ENCODE results near the gene PDE4C.

PDE4C gene

DNA sequence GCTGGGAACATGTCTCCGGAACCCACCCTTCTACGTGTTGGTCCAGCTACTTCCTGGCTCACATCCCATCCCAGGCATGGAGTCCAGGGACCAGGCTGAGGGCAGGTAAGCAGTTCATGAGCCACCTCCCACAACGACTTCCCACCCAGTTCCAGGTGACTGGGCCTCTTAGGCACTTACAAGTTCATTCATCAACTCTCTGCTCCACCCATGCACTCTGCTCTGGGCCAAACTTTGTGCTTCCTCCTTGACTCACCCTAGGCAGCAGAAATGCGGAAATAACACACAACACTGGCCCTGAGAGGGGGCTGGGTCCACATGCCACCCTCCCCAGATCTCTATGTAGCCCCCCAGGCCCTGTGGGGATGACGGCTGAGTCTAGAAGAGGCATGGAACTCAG, 27.5 kb upstream of the PDE4C start:
- no peak for DNase-seq

- DNase-seq = no peak
Observed at GRCh38 chr19:18253130-18253529, 26.9 kb upstream of the PDE4C start.

DNA sequence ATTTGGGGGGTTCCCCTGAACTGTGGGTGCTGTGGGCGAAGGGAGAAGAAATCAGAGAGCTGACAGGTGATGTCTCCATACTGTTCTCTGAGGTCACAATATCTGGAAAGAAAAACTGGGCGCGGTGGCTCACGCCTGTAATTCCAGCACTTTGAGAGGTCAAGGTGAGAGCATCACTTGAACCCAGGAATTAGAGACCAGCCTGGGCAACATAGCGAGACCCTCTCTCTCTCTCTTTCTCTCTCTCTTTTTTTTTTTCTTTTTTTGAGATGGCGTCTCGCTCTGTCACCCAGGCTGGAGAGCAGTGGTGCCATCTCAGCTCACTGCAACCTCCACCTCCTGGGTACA, 26.1 kb upstream of the PDE4C start:
- DNase-seq = no peak

GRCh38 chr19:18251587-18252369, 25.5 kb upstream of the PDE4C start:
- DNase-seq = peak; percentile 33 to 43

DNA sequence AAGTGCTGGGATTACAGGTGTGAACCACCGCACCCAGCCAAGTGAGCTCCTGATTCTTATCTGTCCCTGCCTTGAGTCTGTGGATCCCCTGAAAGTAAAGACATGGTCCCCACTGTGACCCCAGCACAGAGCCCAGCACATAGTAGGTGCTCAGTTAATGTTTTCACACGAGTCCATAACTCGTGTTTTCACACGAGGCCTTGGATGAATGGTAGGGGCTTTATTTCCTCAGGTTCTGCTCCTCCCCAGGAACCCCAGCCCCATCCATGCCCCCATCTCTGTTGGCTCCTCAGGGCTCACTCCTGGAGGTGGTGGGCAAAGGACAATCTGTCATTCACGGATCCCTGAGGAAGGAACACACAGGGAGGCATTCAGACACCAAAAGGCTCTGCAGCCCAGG, 23.6 kb upstream of the PDE4C start:
- no peak for DNase-seq

DNA sequence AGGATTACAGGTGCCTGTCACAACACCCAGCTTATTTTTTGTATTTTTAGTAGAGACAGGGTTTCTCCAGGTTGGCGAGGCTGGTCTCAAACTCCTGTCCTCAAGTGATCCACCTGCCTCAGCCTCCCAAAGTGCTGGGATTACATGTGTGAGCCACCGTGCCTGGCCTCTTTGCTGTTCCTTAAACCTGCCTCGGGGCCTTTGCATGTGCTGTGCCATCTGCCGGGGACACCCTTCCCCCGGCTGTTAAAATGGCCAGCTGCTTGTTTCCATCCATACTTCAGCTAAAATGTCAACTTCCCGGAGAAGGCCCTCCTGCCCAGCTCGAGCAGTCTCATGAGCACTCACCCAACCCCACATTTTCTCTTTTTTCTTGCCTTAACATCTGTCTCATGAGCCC, 19.1 kb upstream of the PDE4C start:
- DNase-seq = no peak

DNA sequence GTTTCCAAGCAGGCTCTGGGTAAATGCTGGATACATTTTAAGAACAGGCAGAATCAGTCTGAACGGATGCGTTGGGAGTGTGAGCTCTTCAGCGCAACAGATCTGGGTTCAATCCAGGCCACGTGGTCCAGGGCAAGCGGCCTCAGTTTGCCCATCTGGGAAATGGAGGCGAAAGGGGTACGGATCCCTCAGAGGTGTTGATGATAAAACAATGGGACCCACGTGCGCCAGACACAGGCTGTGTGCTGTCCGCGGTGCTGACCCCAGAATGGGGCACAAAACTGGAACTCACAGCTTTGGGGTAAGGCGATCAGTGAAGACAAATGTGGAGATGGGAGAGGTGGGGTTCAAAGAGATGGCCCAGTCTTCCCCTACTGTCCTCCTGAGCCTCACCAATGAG, 13.1 kb upstream of the PDE4C start:
- DNase-seq = no peak

- no peak for DNase-seq
Observed at GRCh38 chr19:18234194-18234593, 8.0 kb upstream of the PDE4C start.

GRCh38 chr19:18233224-18233825, 7.1 kb upstream of the PDE4C start:
- no peak for DNase-seq

DNA sequence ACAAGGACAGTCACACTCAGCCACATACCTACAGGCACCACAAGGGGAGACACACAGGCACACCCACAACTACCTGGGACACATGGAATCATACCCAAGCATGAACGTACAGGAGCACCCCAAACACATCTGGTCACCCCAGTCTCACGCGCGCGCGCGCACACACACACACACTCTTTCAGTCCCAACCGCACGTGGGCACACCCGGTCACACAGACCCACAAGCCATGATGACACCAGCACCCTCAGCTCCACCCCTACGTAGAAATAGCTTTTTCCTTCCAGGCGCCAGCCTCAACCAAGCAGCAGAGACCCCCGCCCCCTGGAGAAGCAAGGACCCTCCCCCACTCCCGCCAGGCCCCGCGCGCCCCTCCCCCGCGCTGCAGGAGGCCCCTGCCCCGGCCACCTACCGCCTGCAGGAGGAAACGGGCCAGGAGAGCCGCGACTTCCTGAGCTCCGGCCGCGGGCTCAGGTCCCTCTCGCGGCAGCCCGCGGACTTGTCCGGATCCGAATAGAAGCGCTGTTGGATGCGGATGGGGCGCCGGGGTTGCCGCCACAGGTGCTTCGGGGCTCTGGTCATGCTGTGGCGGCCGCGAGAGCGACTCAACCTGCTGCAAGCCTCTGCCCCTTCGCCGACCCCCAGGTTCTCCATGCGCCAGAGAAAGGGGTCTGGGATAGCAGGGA, 6.4 kb upstream of the PDE4C start:
- peak; percentile 55 for DNase-seq

DNA sequence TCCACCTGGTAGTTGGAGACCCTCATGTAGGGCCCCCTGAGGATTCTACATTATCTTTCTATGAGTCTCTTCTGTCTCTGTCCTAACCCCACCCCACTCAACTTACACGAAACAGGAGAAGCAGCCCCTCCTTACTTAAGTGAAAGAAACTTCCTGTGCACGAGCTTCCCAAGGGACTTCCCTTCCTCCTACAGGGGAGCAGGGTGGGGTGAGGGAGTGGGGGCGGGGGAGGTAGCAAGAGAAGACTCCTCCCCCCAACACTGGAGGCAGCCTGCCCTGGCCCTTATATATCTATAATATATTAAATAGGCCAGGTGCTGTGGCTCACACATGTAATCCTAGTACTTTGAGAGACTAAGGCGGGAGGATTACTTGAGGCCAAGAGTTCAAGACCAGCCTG, 5.5 kb upstream of the PDE4C start:
- DNase-seq = no peak

GRCh38 chr19:18230941-18231734, 4.9 kb upstream of the PDE4C start:
- DNase-seq = no peak

- no peak for DNase-seq
Observed at GRCh38 chr19:18229915-18230314, 3.7 kb upstream of the PDE4C start.

- no peak for DNase-seq
Observed at GRCh38 chr19:18229474-18229873, 3.2 kb upstream of the PDE4C start.

DNA sequence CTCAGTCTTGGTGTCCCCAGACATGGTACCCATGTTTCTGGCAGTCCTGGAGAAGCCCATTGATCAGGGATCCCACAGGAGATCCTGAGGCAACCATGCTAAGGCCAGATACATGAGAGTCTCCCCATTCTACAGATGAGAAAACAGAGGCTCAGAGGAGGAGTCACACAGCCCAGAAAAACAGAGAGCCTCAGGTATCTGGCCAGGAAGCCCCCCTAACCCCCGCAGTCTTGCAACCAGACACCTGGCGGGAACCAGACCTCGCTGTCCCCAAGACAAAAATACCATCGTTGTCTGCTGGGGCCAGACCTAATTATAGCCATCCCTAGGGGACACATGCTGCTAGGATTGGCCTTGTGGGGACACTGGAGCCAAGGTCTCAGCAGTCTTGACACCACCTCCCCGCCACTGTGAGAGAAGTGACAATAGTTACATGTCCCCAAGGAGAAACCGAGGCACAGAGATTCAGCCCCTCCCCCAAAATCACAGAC, 1.6 kb upstream of the PDE4C start:
- DNase-seq = no peak

DNA sequence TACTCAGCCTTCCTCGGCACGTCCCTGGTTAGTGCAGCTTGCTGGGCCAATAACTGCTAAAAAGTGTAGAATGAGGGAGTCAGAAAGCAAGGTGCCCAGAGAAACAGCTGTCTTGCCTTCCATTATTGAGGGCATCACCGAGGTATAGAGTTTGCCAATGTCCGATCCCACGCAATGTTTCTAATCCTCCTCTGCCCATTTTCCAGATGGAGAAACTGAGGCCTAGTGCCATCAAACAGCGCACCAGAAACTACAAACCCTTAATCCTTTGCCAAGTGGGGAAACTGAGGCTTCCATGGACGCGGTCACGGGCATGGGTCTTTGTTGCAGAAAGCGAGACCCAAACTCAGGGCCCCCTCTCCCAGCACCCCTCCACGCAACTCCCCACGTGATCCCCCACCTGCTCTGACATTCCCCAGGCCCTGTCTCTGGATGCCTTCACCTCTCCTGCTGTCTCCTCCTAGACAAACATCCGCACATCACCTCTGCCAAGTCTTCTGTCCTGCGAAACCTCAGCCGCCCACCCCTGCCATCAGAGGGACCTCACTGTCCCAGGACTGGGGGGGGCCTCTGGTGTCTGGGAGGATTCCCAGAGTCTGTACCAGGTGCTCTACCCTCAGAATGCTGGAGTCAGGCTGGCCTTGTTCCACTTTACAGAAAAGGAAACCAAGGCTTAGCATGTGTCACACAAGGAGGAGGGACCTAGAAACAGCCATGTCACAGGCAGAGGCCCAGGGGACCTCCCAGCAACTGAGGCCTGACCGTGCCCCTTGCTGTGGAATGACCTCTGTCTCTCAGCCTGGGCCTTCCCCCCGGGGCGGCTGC, 930 bp upstream of the PDE4C start:
- DNase-seq = no peak

DNA sequence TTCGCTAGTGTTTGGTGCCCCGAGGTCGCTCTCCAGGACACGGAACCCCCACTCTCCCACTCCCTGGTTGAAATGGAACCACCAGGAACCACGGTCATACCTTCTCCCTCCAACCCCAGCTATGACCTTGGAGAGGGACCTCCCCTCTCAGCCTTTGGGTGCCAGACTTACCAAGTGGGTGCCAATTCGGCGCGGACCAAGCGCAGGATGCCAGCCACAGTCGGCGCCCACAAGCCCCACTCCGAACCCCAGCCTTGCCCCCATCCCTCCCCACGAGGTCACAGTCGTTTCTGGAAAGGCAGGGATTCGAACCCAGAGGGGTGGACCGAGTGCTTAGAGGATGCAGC, 910 bp downstream of the PDE4C start:
- DNase-seq = no peak

GRCh38 chr19:18224525-18225354, 1.5 kb downstream of the PDE4C start:
- DNase-seq = peak; percentile 91 to 96

DNA sequence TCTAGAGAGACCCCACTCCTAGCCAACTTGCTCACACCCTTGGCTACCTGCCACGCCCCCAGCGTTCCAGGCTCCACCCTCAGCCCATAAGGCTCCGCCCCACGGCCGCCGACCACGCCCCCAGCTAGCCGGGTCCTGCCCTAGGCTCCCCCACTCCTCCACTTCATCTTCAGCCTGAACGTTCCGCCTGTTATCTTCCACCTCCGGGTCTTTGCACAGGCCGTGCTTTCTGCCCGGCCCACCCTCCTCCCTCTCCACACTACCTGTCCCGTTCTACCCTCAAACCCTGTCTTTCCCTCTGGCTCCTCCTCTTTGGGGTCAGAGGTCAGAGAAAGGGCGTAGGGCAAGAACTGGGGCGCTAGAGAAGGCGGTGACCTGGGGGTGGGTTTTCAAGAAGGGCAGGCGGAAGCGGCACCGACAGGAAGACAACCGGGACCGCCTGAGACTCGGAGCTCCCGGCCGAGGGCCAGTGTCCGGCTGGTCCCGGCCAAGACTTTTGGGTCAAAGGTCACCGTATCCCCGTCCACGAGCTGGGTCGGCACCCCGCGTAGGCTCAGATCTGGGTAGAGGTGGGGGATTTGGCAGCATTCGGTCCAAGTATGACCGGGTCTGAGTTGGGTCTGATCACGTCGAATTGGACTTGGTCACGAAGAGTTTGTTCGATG, 2.2 kb downstream of the PDE4C start:
- peak in 1 of 2 experiments; percentile 56 for DNase-seq

GRCh38 chr19:18221815-18222725, 4.2 kb downstream of the PDE4C start:
- no peak for DNase-seq
